ENCODE data around the gene GTF2IRD1.

DNA sequence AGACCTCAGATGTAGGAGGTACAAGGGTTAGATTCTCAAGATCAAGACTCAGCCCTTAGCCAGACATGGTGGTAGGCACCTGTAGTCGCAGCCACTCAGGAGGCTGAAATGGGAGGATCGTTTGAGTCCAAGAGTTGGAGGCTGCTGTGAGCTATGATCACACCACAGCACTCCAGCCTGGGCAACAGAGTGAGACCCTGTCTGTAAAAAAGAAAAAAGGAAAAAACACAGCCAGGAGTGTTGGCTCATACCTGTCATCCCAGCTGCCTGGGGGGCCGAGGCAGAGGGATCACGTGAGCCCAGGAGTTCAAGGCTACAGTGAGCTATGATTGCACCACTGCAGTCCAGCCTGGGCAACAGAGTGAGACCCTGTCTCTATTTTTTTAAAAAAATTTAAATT is 69.3 kb downstream of the GTF2IRD1 start:
- TF ChIP-seq, protein P1, sequence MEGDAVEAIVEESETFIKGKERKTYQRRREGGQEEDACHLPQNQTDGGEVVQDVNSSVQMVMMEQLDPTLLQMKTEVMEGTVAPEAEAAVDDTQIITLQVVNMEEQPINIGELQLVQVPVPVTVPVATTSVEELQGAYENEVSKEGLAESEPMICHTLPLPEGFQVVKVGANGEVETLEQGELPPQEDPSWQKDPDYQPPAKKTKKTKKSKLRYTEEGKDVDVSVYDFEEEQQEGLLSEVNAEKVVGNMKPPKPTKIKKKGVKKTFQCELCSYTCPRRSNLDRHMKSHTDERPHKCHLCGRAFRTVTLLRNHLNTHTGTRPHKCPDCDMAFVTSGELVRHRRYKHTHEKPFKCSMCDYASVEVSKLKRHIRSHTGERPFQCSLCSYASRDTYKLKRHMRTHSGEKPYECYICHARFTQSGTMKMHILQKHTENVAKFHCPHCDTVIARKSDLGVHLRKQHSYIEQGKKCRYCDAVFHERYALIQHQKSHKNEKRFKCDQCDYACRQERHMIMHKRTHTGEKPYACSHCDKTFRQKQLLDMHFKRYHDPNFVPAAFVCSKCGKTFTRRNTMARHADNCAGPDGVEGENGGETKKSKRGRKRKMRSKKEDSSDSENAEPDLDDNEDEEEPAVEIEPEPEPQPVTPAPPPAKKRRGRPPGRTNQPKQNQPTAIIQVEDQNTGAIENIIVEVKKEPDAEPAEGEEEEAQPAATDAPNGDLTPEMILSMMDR (IDR thresholded peaks at IDR 0.05): no peak
- no peak for TF ChIP-seq POLR2A (IDR thresholded peaks at IDR 0.05)
